ENCODE data around the gene RSBN1L.

- TF ChIP-seq POLR2AphosphoS5 (IDR thresholded peaks at IDR 0.05; ENCODE audit: low read depth, low read length) (no peak), SIN3A (IDR thresholded peaks at IDR 0.05; ENCODE audit: borderline replicate concordance, insufficient read depth, low read length) (no peak), REST (IDR thresholded peaks at IDR 0.05; ENCODE audit: insufficient read depth in 1 of 2, low read depth in 2 of 2, low read length in 2 of 2) (no peak)
Observed at GRCh38 chr7:77808517-77808916, 112.3 kb downstream of the RSBN1L start.
